ENCODE measurements around the gene FITM2.

The FITM2 gene

DNA sequence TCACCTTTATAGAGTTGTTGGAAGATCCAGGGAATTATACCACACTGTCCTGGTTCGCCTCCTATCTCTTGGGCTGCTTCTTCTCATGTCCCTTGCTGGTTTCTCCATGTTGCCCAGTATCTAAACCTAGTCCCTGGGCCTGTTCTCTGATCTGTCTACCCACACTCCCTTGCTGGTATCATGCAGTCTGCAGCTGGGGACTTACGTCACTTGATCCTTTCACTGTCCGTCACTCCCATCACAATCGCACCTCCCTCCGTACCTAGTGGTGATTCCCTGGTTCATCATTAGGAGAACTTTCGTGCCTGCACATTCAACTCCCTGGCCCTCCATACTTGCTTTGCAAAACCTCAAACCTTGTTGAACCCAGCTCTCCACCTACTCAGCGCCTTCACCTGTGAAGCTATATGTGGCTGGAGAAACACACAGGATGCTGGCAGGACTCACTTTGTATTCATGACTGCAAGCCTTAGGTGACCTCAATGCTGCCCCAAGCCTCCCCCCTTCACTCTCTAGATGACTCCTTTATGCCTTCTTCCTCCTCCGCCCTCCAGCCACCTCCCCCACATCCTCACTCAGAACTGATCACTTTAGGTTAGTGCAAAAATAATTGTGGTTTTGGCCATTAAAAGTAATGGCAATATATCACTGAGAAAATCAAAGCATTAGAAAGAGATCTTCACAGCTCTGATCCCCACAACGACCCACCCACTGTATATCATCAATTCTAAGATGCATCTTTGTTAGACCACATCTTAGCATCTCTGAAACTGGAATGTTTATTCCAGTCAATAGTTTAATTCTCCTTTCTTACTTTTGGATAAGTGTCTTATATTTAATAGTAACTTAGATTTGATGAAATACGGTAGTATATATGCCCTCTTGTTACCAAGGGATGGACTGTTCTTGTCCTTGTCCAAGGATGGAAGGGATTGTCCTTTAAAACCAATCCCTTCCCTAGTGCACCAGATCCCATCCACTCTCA, 37.5 kb downstream of the FITM2 start:
- no peak for DNase-seq (ENCODE audit: low read depth)
- H3K4me3 ChIP-seq (ENCODE audit: control insufficient read depth, low read depth, low read length) = no peak overlapping the region
- TF ChIP-seq, protein P1, sequence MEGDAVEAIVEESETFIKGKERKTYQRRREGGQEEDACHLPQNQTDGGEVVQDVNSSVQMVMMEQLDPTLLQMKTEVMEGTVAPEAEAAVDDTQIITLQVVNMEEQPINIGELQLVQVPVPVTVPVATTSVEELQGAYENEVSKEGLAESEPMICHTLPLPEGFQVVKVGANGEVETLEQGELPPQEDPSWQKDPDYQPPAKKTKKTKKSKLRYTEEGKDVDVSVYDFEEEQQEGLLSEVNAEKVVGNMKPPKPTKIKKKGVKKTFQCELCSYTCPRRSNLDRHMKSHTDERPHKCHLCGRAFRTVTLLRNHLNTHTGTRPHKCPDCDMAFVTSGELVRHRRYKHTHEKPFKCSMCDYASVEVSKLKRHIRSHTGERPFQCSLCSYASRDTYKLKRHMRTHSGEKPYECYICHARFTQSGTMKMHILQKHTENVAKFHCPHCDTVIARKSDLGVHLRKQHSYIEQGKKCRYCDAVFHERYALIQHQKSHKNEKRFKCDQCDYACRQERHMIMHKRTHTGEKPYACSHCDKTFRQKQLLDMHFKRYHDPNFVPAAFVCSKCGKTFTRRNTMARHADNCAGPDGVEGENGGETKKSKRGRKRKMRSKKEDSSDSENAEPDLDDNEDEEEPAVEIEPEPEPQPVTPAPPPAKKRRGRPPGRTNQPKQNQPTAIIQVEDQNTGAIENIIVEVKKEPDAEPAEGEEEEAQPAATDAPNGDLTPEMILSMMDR (IDR thresholded peaks at IDR 0.05; ENCODE audit: control insufficient read depth, insufficient read depth, low read depth, low read length, missing control alignments) = no peak

GRCh38 chr20:44271915-44272663, 38.9 kb downstream of the FITM2 start:
- DNase-seq (ENCODE audit: low read depth) = no peak
- no peak overlapping the region for H3K4me3 ChIP-seq (ENCODE audit: control insufficient read depth, low read depth, low read length)
- TF ChIP-seq, protein P1 (IDR thresholded peaks at IDR 0.05; ENCODE audit: control insufficient read depth, insufficient read depth, low read depth, low read length, missing control alignments) = no peak

DNA sequence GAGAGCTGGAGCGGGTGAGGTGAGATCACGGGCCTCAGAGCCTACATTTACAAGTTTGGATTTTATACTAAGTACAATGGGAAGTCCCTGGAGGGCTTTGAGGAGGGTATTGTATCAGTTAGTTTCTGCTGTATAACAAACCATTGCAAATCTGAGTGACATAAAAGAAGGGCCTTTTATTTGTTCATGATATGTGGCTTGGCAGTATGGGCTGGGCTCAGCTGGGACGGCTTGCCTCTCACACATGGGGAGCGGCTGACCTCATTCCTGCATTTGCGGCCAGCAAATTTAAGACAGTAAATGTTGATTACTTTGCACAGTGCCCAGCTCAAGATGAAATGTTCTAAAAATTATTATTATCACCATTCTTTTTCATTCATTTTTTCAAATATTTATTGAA, 42.2 kb downstream of the FITM2 start:
- no peak overlapping the region for H3K4me3 ChIP-seq (ENCODE audit: control insufficient read depth, low read depth, low read length)
- TF ChIP-seq, protein P1 (IDR thresholded peaks at IDR 0.05; ENCODE audit: control insufficient read depth, insufficient read depth, low read depth, low read length, missing control alignments) = no peak
- no peak for DNase-seq (ENCODE audit: low read depth)

DNA sequence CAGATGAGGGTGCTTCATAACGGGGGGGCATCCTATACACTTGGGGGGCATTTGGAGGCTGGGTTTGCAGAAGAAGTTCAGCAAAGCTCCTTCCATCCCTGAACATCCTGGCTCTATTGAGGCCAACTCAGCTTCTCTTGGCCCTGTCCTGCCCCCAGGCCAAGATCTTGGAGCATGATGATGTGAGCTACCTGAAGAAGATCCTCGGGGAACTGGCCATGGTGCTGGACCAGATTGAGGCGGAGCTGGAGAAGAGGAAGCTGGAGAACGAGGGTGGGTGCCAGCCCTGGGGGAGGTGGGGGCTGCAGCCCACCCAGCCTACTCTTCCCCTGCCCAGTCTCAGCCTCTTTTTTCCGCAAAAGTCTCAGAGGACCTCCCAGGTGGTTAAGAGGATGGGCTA, 46.7 kb downstream of the FITM2 start:
- DNase-seq (ENCODE audit: low read depth) = no peak
- H3K4me3 ChIP-seq (ENCODE audit: control insufficient read depth, low read depth, low read length) = no peak overlapping the region
- TF ChIP-seq, protein P1 (IDR thresholded peaks at IDR 0.05; ENCODE audit: control insufficient read depth, insufficient read depth, low read depth, low read length, missing control alignments) = no peak

DNA sequence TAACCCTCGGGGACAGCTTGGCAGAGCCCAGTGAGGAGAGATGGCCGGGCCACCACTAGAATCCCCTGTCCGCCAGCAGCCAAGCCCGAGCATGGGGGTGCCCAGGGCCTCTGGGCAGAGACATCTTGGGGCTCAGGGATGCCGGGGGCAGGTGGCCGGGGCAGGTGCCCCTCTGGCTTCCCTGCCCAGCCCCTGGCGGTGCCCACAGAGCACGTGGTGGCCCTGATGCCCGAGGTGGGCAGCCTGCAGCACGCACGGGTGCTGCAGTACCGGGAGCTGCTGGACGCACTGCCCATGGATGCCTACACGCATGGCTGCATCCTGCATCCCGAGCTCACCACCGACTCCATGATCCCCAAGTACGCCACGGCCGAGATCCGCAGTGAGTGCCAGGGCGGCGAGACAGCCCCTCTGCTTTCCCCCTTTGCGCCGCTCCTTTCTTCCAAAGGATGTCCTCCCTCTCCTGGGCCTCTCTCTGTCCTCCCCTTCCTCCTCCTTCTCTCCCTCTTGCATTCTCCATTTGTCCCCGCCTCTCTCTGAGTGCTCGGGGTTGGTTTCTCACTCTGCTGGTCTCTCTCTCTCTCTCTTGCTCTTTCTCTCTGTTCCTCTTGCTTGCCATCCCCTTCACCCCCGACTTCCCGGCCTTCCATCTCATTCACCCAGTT, 52.6 kb downstream of the FITM2 start:
- no peak for DNase-seq (ENCODE audit: low read depth)
- no peak overlapping the region for H3K4me3 ChIP-seq (ENCODE audit: control insufficient read depth, low read depth, low read length)
- TF ChIP-seq, protein P1 (IDR thresholded peaks at IDR 0.05; ENCODE audit: control insufficient read depth, insufficient read depth, low read depth, low read length, missing control alignments) = no peak

GRCh38 chr20:44256961-44257360, 54.0 kb downstream of the FITM2 start:
- no peak overlapping the region for H3K4me3 ChIP-seq (ENCODE audit: control insufficient read depth, low read depth, low read length)
- DNase-seq (ENCODE audit: low read depth) = no peak

More at GRCh38 chr20:44256961-44257360, 54.0 kb downstream of the FITM2 start:
- TF ChIP-seq, protein P1 (IDR thresholded peaks at IDR 0.05; ENCODE audit: control insufficient read depth, insufficient read depth, low read depth, low read length, missing control alignments) = no peak

Measured in AG09309 (cell line).